Lung microvascular endothelial cell (primary cell): ENCODE results near the gene CIC. TPM values are rescaled to one million over a fixed set of nuclear protein-coding genes. Genes with fewer than 3 reads are reported as not detected.

Experiments used
- DNase-seq, 2 donors: peaks; one replicate each; pipeline versions ENCODE4 v3.0.0 to v3.0.0-alpha.2; 2010; ENCODE audit warnings: low read depth in 2 of 2
- total RNA-seq: library from RNA; depleted of rRNA; stranded (reverse); fragments of >200 nt; gene quantifications from 2 replicates; pipeline ENCODE4 v1.2.1, GENCODE V29; 2014

Gene CIC
- total RNA-seq, 1 donor from 2014 or later, result 9.3 TPM

DNA sequence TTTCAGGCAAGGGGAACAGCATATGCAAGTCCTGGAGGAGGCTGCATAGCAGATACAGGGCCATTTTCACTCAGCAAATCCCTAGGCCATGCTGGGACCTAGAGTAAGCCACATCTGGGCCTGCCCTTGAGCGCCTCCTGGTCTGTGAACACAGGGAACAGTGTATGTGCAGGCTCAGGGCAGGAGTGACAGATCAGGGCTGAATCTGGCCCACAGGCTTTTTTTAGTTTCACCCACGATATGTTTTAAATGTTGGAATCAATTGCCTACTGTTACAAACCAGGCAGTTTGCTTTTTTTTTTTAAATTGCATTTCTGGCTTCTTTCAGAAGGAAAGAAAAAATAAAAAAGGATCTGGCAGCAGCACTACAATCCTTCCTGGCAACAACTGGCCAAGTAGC lies 42.6 kb downstream of the CIC start:
- no peak for DNase-seq

- no peak for DNase-seq
Observed at GRCh38 chr19:42312370-42312769, 43.3 kb downstream of the CIC start.

DNA sequence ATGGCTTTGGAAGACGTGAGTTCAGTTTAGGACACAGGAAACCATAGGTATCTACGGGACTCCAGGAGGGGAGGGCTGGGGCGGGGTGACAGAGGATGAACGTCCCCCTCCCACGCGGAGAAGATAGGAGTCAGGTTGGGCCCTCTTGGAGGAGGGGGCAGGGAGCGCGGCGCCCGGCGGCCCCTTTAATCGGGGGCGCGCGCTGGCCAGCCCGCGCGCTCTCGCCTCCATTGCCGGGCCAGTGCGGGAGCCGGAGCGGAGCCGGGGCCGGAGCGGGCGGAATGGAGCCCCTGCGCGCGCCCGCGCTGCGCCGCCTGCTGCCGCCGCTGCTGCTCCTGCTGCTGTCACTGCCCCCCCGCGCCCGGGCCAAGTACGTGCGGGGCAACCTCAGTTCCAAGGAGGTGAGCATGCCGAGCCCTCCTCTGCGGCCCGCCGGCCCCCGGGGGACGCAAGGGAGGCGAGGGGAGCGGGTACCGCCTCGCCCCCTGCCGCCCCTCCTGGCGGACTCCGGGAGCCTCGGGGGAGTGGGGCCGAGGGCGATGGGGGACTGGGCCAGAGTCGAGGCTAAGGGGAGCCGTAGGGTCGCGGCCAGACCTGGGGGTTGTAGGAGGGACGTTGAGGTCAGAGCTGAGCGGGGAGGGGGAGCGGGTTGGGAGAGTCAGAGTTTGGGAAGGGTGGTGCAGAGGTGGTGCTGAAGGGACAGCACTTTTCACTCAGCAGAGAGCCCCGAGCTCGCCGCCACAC lies 44.2 kb downstream of the CIC start, which contains the start of gene TMEM145:
TMEM145 (plus strand) TSS at position 214 of the 744 bp plus-strand sequence; CDS start at position 282, 68 bp downstream.
- DNase-seq, result peak; percentile 50 to 57

GRCh38 chr19:42313840-42314755 lies 45.0 kb downstream of the CIC start:
- DNase-seq, result no peak

DNA sequence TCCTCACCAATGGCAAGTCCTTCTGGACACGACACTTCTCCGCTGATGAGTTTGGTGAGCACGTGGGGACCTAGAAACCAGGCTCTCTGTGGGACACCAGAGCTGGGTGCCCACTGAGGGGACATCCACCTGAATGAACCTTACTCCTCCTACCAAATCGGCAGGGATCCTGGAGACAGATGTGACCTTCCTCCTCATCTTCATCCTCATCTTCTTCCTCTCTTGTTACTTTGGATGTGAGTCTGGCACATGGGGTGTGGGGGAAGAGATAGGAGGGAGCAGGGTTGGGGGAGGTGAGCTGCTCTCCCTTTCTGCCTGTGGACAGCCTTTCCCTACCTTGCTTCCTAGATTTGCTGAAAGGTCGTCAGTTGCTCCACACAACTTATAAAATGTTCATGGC lies 46.0 kb downstream of the CIC start:
- no peak for DNase-seq

DNA sequence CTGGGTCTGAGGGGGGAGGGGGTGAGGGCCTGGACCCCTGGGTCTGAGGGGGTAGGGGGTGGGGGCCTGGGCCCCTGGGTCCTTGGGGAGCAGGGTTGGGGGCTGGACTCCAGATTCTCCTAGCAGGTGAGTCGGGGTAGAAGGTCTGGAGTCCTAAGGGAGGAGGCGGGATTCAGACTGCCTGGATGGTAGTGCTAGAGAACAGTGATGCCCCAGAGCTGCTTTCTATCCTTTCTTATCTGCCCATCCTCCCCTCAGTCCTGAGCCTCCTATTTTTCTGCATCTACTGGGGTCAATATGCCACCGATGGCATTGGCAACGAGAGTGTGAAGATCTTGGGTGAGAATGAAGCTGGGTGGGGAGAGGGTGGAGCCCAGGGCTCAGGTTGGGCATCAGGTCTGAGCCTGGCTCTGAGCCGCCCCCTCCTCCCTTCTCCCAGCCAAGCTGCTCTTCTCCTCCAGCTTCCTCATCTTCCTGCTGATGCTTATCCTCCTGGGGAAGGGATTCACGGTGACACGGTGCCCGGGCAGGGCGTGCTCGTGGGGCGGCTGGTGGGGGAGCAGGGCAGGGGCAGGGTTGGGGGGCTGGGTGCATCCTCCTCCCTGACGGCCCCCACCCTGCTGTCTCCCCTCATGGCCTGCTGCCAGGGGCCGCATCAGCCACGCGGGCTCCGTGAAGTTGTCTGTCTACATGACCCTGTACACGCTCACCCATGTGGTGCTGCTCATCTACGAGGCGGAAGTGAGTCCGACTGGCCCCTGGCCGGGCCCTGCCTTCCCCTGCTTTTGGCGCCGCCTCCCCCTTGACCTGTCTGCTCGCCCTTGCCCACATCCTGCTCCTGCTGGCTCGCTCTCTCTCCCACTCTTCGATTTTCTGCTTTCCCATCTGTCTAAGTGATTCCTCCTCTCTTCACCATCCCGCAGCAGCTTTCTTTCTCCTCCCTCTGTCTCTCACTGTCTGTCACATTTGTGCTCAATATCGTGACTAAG lies 47.5 kb downstream of the CIC start:
- no peak for DNase-seq

DNA sequence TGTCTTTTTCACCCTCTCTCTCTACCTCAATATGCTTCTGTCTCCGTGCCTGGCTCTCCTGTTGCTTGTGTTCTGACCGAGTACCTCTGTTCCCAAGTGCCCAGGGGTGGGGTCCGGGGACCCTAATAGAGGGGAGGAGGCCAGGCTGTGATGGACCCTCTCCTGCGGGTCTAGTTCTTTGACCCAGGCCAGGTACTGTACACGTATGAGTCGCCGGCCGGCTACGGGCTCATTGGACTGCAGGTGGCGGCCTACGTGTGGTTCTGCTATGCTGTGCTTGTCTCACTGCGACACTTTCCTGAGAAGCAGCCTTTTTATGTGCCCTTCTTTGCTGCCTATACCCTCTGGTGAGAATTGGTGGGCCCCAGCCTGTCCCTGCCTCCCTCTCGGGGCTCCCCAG lies 48.5 kb downstream of the CIC start:
- DNase-seq, result no peak

DNA sequence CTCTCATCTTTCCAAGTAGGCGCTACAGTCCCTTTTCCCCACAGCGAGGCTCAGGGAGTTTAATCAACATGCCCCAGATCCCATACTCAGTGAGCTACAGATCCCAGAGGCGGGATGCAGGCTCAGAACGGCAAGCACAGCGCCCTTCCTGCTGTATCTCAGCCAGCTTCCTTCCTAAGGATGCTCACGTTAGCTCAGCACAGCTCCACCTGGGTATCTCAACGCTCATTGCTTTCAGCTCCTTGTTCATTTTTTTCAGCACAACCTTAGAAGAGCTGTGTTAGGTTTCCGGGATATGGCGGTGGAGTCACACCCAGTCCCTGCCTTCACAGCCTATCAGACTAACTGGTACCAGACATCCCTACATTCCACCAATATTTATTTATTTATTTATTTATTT lies 53.3 kb downstream of the CIC start:
- no peak for DNase-seq

DNA sequence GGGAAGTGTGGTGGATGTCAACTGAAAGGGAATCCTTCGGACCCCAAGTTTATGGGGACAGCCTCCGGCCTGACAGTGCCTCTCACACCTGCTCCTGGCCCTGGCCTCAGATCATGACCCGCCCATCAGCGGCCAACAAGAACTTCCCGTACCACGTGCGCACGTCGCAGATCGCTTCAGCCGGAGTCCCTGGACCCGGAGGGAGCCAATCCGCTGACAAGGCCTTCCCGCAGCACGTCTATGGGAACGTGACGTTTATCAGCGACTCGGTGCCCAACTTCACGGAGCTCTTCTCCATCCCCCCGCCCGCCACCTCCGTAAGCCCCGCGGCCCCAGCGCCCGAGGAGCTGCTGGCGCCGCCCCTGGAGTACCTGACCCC lies 54.4 kb downstream of the CIC start:
- no peak for DNase-seq

DNA sequence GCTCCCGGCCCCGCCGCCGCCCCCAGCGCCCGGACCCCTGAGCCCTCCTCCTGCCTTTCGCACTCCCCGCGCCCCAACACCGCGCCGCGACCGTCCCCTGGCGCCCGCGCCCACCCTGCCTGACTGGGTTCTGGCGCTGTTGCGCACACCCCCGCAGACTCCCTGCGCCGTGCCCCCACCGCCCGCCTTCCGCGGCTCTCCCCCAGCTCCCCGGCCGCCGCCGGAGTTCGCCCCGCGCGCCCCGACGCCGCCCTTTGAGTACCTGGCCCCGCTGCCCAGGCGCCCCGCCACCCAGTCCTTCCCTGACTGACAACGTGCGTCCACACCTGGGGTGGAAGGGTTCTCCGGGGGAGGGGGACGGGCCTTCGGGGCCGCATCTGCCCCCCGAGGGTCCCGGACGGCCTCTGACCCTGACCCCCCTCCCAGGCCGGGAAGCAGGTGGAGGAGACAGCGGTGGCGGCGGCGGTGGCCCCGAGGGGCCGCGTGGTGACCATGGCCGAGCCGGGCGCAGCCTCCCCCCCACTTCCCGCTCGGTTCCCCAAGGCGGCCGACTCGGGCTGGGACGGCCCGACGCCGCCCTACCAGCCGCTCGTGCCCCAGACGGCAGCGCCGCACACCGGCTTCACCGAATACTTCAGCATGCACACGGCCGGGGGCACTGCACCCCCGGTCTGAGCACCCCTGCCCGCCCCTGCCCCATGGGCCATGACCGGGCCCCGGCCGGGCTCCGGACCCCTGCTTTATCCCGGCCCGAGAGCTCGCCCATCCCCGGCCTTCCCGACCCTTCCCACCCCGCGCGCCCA lies 55.0 kb downstream of the CIC start:
- no peak for DNase-seq

- no peak for DNase-seq
Observed at GRCh38 chr19:42324655-42325307, 55.7 kb downstream of the CIC start.

- DNase-seq, result peak; percentile 99
Observed at GRCh38 chr19:42325308-42325895, 56.4 kb downstream of the CIC start, which contains the start of gene MEGF8. TSS of gene MEGF8 (plus strand) at chr19:42325635. CDS start at chr19:42326244, 609 bp downstream.

DNA sequence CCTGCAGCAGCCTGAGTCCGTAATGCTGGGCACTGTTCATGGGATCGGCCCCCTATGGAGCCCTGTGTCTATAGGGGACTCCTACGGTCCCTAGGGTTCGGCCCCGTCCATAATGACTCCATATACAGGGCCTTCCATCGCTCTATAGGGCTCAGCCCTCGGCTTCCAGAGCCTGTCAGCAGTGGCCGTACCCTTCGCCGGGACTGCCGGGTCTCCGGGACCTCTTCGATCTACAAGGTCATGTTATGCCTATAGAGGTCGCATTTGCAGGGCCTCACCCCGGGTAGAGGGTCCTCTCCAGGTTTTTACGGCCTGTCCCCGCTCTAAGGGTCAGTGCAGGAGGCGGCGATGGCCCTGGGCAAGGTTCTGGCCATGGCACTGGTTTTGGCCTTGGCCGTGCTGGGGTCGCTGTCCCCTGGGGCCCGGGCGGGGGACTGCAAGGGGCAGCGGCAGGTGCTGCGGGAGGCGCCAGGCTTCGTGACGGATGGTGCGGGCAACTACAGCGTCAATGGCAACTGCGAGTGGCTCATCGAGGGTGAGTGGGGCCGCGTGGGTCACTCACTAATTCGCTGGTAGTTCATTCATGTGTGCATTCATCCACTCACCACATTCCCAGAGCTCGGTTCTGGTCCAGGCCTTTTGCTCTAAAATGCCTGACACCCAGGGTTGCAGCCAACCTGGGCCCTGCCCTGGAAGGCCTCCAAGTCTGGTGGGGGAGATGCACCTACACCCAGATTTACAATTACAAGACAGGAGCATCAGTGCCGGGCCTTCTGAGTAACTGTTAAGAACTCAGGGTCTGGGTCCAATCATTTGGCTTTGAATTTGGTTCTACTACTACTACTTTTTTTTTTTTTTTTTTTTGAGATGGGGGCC lies 57.1 kb downstream of the CIC start:
- peak; percentile 17 to 23 for DNase-seq

DNA sequence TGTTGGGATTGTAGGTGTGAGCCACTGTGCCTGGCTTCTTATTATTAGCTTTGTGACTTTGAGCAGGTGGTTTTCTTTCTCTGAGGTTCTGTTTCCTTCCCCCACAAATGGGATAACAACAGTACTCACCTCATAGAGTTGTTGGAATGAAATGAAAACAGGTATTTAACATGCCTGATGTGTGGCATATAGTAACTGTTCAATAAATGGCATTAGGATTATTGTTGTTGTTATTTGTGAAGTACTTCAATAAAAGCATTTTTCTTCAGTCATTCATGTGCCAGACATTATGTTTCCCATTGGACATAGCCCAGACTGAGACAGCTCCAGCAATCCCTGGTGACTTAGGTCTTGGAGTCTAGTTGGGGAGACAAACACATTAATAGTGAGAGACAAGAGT lies 57.9 kb downstream of the CIC start:
- DNase-seq, result no peak

DNA sequence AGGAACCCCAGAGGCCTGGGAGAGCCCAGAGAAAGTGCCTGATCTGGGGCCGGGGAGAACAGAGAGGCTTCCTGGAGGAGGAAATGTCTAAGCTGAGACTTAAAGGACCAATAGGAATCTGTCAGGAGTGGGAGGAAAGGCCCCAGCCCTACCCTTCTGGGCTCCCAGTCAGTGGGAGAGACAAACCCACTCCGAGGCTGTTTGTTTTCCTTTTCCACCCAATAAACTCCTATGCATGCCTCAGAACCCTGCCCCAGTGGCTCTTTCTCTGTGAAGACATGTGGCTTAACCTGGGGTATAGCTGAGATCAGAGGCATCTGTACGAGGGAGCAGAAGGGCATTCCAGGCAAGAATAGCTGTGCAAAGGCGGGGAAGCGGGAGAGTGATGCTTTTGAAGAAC lies 58.3 kb downstream of the CIC start:
- no peak for DNase-seq

GRCh38 chr19:42328106-42328505 lies 59.1 kb downstream of the CIC start:
- no peak for DNase-seq

DNA sequence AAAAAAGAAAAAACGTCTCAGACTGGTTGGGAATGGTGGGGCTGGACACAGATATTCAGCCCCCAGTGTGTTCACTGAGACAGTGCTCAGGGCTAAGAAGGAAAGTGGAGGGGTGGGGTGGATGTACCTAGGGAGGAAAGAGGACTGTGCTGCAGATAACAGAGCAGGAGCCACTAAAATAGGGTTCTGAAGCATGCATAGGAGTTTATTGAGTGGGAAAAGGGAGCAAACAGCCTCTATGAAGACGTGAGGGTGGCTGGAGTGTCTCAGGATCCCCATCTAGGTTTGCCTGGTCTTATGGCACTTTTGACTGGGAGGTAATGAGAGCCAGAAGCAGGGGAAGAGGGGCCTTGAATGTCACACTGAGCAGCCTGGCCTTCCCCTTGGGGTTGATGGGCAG lies 59.8 kb downstream of the CIC start:
- DNase-seq, result no peak

GRCh38 chr19:42330241-42330711 lies 61.2 kb downstream of the CIC start:
- no peak for DNase-seq
